AG10803 (cell line): ENCODE data around the gene CRAMP1.

Experiments
- DNase-seq: peaks from one replicate; pipeline ENCODE4 v3.0.0; 2010; ENCODE audit warnings: low read depth
- H3K4me3 ChIP-seq: 2 replicates; pipeline ENCODE4 v1.5.1; 2011; ENCODE audit warnings: mild to moderate bottlenecking, low read length, control low read depth
- TF ChIP-seq, protein P1 (sequence below): conservative IDR thresholded peaks from 2 replicates; pipeline ENCODE4 v1.5.1; 2011; ENCODE audit warnings: mild to moderate bottlenecking, low read length, control low read depth, inconsistent platforms

The CRAMP1 gene

DNA sequence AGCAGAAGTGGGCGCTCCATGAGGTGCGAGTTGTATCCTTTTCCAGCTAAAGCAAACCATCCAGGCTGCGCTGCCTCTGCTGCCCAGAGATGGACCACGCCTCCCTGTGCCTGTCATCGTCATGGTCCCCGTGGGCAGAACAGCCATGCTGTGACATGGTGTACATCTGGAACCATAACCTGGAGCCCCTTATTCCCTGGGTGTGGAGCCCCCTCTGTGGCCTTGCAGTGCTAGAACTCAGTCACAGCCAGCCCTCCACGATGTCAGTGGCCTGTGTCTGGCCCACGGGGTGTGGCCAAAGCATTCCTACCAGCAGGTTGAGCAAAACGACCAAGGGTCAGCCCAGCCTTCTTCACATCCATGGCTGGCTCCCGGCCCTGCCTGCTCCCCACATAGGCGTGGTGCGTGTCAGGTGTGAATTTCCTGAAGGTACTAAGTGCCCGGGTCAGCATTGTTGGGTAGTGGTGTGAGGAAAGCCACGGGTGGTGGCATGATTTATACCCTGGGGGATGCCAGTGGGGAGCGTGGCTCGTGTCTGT is 43.2 kb downstream of the CRAMP1 start:
- TF ChIP-seq, protein P1, sequence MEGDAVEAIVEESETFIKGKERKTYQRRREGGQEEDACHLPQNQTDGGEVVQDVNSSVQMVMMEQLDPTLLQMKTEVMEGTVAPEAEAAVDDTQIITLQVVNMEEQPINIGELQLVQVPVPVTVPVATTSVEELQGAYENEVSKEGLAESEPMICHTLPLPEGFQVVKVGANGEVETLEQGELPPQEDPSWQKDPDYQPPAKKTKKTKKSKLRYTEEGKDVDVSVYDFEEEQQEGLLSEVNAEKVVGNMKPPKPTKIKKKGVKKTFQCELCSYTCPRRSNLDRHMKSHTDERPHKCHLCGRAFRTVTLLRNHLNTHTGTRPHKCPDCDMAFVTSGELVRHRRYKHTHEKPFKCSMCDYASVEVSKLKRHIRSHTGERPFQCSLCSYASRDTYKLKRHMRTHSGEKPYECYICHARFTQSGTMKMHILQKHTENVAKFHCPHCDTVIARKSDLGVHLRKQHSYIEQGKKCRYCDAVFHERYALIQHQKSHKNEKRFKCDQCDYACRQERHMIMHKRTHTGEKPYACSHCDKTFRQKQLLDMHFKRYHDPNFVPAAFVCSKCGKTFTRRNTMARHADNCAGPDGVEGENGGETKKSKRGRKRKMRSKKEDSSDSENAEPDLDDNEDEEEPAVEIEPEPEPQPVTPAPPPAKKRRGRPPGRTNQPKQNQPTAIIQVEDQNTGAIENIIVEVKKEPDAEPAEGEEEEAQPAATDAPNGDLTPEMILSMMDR, result no peak
- DNase-seq, result no peak
- H3K4me3 ChIP-seq, result no peak overlapping the region

- no peak for DNase-seq
- TF ChIP-seq, protein P1, result no peak
- no peak overlapping the region for H3K4me3 ChIP-seq
Measured at GRCh38 chr16:1655909-1656807, 44.0 kb downstream of the CRAMP1 start.

DNA sequence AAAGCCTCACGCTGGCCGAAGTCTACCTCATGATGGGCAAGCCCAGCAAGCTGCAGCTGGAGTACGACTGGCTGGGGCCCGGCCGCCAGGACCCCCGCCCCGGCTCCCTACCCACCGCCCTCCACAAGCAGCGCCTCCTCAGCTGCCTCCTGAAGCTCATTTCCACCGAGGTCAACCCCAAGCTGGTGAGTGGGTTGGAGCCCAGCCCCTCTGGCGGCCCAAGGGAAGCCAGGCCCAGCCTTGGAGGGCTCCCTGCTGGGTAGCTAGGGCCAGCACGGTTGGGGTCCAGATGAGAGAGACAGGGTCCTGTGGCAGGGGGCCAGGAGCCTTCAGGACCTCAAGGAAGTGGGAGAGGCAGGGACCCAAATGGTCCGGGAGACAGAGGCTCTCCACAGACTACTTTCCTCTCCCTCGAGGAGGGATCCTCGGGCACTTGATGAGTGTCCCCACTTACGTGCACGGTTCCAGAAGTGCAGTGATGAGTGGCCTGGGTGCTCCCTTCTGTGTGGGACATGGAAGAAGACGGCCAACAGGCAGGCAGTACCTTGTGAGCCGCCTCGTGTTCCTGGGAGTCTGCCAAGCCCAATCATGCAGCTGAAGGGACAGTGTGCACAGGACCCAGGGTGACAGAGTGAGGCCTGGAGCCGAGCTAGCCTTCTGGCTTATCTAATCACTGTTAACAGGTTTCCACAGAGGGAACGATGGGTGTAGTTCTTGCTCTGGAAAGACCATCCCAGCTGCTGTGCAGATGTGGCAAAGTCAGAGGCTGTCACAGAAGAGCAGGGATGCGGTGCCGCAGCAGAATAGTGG is 44.9 kb downstream of the CRAMP1 start:
- no peak for DNase-seq
- no peak overlapping the region for H3K4me3 ChIP-seq
- TF ChIP-seq, protein P1, result no peak

DNA sequence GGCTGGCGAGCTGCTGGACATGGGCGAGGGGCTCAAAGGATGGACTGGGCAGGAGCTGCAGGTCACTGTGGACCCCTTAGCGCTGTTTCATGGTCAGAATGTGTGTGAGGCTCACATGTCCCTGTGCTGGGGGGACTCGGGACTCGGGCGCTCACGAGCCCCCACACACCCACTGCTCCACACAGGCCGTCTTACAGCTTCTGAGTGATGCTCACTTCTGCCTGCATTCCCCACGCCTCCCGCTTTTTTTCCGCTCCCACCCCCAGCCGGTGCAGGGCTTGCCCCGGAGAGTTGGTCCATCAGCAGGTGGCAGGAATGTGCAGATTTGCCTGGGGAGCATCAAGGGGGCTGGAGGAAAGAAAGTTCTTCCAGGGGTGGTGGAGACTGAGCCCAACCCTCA is 45.7 kb downstream of the CRAMP1 start:
- no peak for DNase-seq
- TF ChIP-seq, protein P1, result no peak
- H3K4me3 ChIP-seq, result no peak overlapping the region

- TF ChIP-seq, protein P1, result no peak
- no peak overlapping the region for H3K4me3 ChIP-seq
- no peak for DNase-seq
Measured at GRCh38 chr16:1659031-1659430, 46.9 kb downstream of the CRAMP1 start.

DNA sequence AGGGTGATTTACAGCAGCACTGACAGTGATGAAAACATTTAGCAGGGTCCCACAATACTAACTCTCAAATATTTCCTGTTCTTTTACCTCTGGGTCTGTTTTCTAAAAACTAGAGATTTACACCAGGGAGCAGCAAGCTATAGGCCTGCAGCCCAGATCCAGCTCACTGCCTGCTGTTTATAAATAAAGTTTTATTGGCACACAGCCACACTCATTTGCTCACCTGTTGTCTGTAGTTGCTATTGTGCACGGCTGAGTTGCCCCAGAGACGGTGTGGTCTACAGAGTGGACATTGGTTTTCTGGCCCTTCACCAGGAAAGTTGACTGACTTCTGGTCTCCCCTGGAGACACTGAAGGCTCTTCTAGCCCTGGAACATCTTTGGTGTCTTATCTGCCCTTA is 49.7 kb downstream of the CRAMP1 start:
- H3K4me3 ChIP-seq, result no peak overlapping the region
- TF ChIP-seq, protein P1, result no peak
- DNase-seq, result no peak
